GM23338 (cell line): Measurements from ENCODE around the gene MAP2K2. TPM values are rescaled to one million over a fixed set of nuclear protein-coding genes. Genes with fewer than 3 reads are reported as not detected.

ENCODE experiments used
- ATAC-seq: fragments of 200-7000 bp; cut with Tn5 transposase; 3 replicates; pipeline ENCODE4 v1.9.1; 2020
- DNase-seq: peaks from one replicate; pipeline ENCODE4 v3.0.0-alpha.2; 2015; ENCODE audit warnings: low spot score
- H2AFZ ChIP-seq: fragments of 200-600 bp; sonication (generic); 2 replicates; pipeline ENCODE4 v1.8.0; 2016; ENCODE audit warnings: antibody characterized with exemption, mild to moderate bottlenecking, moderate library complexity
- H3F3A ChIP-seq: fragments of 200-600 bp; sonication (generic); replicated peaks from 2 replicates; pipeline ENCODE4 v1.8.0; 2017; ENCODE audit warnings: antibody characterized with exemption, mixed run types, low read depth
- H3K27ac ChIP-seq: fragments of 200-600 bp; sonication (generic); 2 replicates; pipeline ENCODE4 v1.6.1; 2016; ENCODE audit warnings: low read depth
- H3K27me3 ChIP-seq: fragments of 200-600 bp; sonication (generic); 2 replicates; pipeline ENCODE4 v1.8.0; 2016; ENCODE audit warnings: mild to moderate bottlenecking, mixed run types, moderate library complexity; ENCODE audit not compliant: insufficient read depth
- H3K36me3 ChIP-seq: fragments of 200-600 bp; sonication (generic); 2 replicates; pipeline ENCODE4 v1.8.0; 2016; ENCODE audit warnings: mild to moderate bottlenecking; ENCODE audit not compliant: insufficient read depth
- H3K4me1 ChIP-seq: fragments of 200-600 bp; sonication (generic); 2 replicates; pipeline ENCODE4 v1.8.0; 2016; ENCODE audit warnings: mild to moderate bottlenecking, moderate library complexity; ENCODE audit not compliant: insufficient read depth
- H3K4me2 ChIP-seq: fragments of 200-600 bp; sonication (generic); 2 replicates; pipeline ENCODE4 v1.7.1; 2017; ENCODE audit warnings: mixed run types
- H3K4me3 ChIP-seq: fragments of 200-600 bp; sonication (generic); 2 replicates; pipeline ENCODE4 v1.6.1; 2016; ENCODE audit warnings: mixed run types
- H3K79me2 ChIP-seq: fragments of 200-600 bp; sonication (generic); replicated peaks from 2 replicates; pipeline ENCODE4 v1.8.0; 2017; ENCODE audit warnings: mild to moderate bottlenecking; ENCODE audit not compliant: insufficient read depth
- H3K9me2 ChIP-seq: fragments of 200-600 bp; sonication (generic); 2 replicates; pipeline ENCODE4 v1.8.0; 2017; ENCODE audit not compliant: insufficient read depth
- H4K20me1 ChIP-seq: fragments of 200-600 bp; sonication (generic); replicated peaks from 2 replicates; pipeline ENCODE4 v1.8.0; 2017; ENCODE audit warnings: mild to moderate bottlenecking; ENCODE audit not compliant: insufficient read depth
- H3K27ac Mint-ChIP-seq: 2 replicates; pipeline ENCODE4 v1.8.0; 2020; ENCODE audit warnings: inconsistent platforms, mild to moderate bottlenecking, moderate library complexity, mixed read lengths
- H3K27me3 Mint-ChIP-seq: 3 replicates; pipeline ENCODE4 v1.8.0; 2022; ENCODE audit warnings: low read depth, mild to moderate bottlenecking, moderate library complexity, mixed read lengths, inconsistent platforms; ENCODE audit not compliant: insufficient read depth, poor library complexity
- H3K36me3 Mint-ChIP-seq: 3 replicates; pipeline ENCODE4 v1.8.0; 2021; ENCODE audit warnings: low read depth, mild to moderate bottlenecking, inconsistent platforms, moderate library complexity, mixed read lengths
- H3K4me1 Mint-ChIP-seq: 3 replicates; pipeline ENCODE4 v1.8.0; 2020; ENCODE audit warnings: mild to moderate bottlenecking, inconsistent platforms, mixed read lengths
- H3K4me3 Mint-ChIP-seq: 3 replicates; pipeline ENCODE4 v1.8.0; 2021; ENCODE audit warnings: moderate library complexity, mild to moderate bottlenecking, inconsistent platforms, mixed read lengths
- H3K9me3 Mint-ChIP-seq: 3 replicates; pipeline ENCODE4 v1.8.0; 2020; ENCODE audit warnings: moderate library complexity, mild to moderate bottlenecking, inconsistent platforms, mixed read lengths
- CREB1 ChIP-seq: fragments of 250-450 bp; sonication (Bioruptor Pico); IDR thresholded peaks from 2 replicates; pipeline ENCODE4 v1.5.0; 2020; ENCODE audit warnings: low read depth, mild to moderate bottlenecking, moderate library complexity
- ETS1 ChIP-seq: IDR thresholded peaks from 2 replicates; pipeline ENCODE4 v1.6.1; 2016; ENCODE audit warnings: antibody characterized with exemption
- EZH2 ChIP-seq: fragments of 200-600 bp; sonication (generic); IDR thresholded peaks from one replicate; pipeline ENCODE4 v1.8.0; 2017; ENCODE audit warnings: antibody characterized with exemption, mild to moderate bottlenecking, low read depth; ENCODE audit not compliant: unreplicated experiment
- EZH2phosphoT487 ChIP-seq: fragments of 200-600 bp; sonication (generic); IDR thresholded peaks from one replicate; pipeline ENCODE4 v1.8.1; 2018; ENCODE audit warnings: antibody characterized with exemption; ENCODE audit not compliant: unreplicated experiment
- JUNB ChIP-seq: IDR thresholded peaks from one replicate; pipeline ENCODE4 v1.6.1; 2016; ENCODE audit warnings: antibody characterized with exemption; ENCODE audit not compliant: unreplicated experiment
- NANOG ChIP-seq: IDR thresholded peaks from 2 replicates; pipeline ENCODE4 v1.6.1; 2016; ENCODE audit warnings: antibody characterized with exemption, borderline replicate concordance
- POLR2AphosphoS5 ChIP-seq: IDR thresholded peaks from 2 replicates; pipeline ENCODE4 v1.6.1; 2016; ENCODE audit warnings: antibody characterized with exemption, low read depth
- REST ChIP-seq: IDR thresholded peaks from one replicate; pipeline ENCODE4 v1.6.1; 2018; ENCODE audit warnings: antibody characterized with exemption; ENCODE audit not compliant: unreplicated experiment
- STAT1 ChIP-seq: IDR thresholded peaks from one replicate; pipeline ENCODE4 v1.6.1; 2016; ENCODE audit warnings: antibody characterized with exemption; ENCODE audit not compliant: unreplicated experiment
- ZNF114 ChIP-seq: fragments of 250-450 bp; sonication (Bioruptor Pico); IDR thresholded peaks from 2 replicates; pipeline ENCODE4 v1.5.0; 2020; ENCODE audit warnings: mild to moderate bottlenecking, moderate library complexity
- ZNF331 ChIP-seq: fragments of 250-450 bp; sonication (Bioruptor Pico); IDR thresholded peaks from 2 replicates; pipeline ENCODE4 v1.5.0; 2020; ENCODE audit warnings: low read depth, mild to moderate bottlenecking, moderate library complexity
- ZNF462 ChIP-seq: fragments of 250-450 bp; sonication (Bioruptor Pico); IDR thresholded peaks from 2 replicates; pipeline ENCODE4 v1.5.0; 2020; ENCODE audit warnings: mild to moderate bottlenecking, moderate library complexity
- polyA plus RNA-seq: library from polyadenylated mRNA; unstranded; fragments of >200 nt; fragmentation: Nextera tagmentation; extraction: Ambion mirVana; gene quantifications from 2 replicates; pipeline ENCODE4 v1.2.1, GENCODE V29; 2016
- total RNA-seq: library from RNA; depleted of rRNA; stranded (reverse); fragments of >200 nt; shearing (Covaris generic); gene quantifications from 2 replicates; pipeline ENCODE4 v1.2.3, GENCODE V29; 2014
- TF ChIP-seq, protein P1 (sequence below), 2 experiments: fragments of 200-600 bp in 1 of 2; sonication (generic) in 1 of 2; conservative IDR thresholded peaks; 2 replicates each; pipeline versions ENCODE4 v1.5.1 to v1.6.1; 2016 to 2017; ENCODE audit warnings: antibody characterized with exemption in 2 of 2, low read depth in 2 of 2, mild to moderate bottlenecking in 2 of 2, moderate library complexity in 1 of 2

MAP2K2 gene
- total and polyA plus RNA-seq, 2 experiments from 2014 or later: 99.7 to 151 TPM

DNA sequence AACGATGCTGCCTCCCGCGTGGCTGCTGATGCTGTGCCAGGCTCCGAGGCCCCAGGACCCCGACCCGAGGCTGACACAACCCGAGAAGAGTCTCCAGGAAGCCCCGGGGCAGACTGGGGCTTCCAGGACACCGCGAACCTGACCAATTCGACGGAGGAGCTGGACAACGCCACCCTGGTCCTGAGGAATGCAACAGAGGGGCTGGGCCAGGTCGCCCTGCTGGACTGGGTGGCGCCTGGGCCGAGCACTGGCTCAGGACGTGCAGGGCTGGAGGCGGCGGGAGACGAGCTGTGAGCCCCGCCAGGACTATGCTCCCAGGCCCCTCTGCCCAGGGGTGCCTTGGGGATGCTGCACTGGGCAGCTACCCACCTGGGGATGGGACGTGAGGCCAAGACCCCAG lies 47.8 kb upstream of the MAP2K2 start:
- Histone ChIP-seq H2AFZ (no peak overlapping the region), H3F3A (no peaks in the 10 kb centered on the region), H3K4me2 (no peak overlapping the region), H3K27ac (no peak overlapping the region), H3K4me1 (no peaks in the 10 kb centered on the region), H3K9me2 (no peaks in the 10 kb centered on the region), H3K79me2 (no peaks in the 10 kb centered on the region), H3K36me3 (no peaks in the 10 kb centered on the region), H3K27me3 (peaks cover 8% of the 10 kb centered on the region; the same call in 1 of the 2 replicates), H3K4me3 (no peak overlapping the region), H4K20me1 (no peaks in the 10 kb centered on the region; the same call in 1 of the 2 replicates)
- Mint-ChIP-seq H3K9me3 (no peaks in the 10 kb centered on the region), H3K4me3 (0 out of 3 replicates have a peak overlapping the region, but pooled peaks have one; percentile 27), H3K36me3 (no peaks in the 10 kb centered on the region), H3K27ac (no peak overlapping the region), H3K27me3 (peaks cover 25% of the 10 kb centered on the region), H3K4me1 (peaks cover 4% of the 10 kb centered on the region; the same call in 1 of the 3 replicates)
- no peak for TF ChIP-seq POLR2AphosphoS5
- TF ChIP-seq EZH2phosphoT487: no peak
- TF ChIP-seq STAT1: no peak
- no peak for TF ChIP-seq ZNF462
- TF ChIP-seq EZH2: no peak
- TF ChIP-seq REST: no peak
- TF ChIP-seq CREB1 (CRISPR knock-in tag): no peak
- TF ChIP-seq, protein P1, sequence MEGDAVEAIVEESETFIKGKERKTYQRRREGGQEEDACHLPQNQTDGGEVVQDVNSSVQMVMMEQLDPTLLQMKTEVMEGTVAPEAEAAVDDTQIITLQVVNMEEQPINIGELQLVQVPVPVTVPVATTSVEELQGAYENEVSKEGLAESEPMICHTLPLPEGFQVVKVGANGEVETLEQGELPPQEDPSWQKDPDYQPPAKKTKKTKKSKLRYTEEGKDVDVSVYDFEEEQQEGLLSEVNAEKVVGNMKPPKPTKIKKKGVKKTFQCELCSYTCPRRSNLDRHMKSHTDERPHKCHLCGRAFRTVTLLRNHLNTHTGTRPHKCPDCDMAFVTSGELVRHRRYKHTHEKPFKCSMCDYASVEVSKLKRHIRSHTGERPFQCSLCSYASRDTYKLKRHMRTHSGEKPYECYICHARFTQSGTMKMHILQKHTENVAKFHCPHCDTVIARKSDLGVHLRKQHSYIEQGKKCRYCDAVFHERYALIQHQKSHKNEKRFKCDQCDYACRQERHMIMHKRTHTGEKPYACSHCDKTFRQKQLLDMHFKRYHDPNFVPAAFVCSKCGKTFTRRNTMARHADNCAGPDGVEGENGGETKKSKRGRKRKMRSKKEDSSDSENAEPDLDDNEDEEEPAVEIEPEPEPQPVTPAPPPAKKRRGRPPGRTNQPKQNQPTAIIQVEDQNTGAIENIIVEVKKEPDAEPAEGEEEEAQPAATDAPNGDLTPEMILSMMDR (conservative IDR thresholded peaks at IDR 0.05; ENCODE audit: low read depth in 2 of 2): no peak
- TF ChIP-seq ETS1: no peak
- TF ChIP-seq JUNB: no peak
- TF ChIP-seq ZNF331 (CRISPR knock-in tag): no peak
- TF ChIP-seq ZNF114: no peak
- TF ChIP-seq NANOG: no peak
- ATAC-seq (no peak), DNase-seq (no peak)
